ENCODE data around the gene RNASE3.
A peak's percentile ranks its signal among the peaks of the same experiment; 100 is the strongest.
"Not testable (repeated sequence)": the region's sequence is repeated elsewhere in the genome, so short reads cannot be mapped to it uniquely, and the experiment has no call there.

Gene RNASE3

GRCh38 chr14:20866963-20867362, 24.2 kb upstream of the RNASE3 start:
- Histone ChIP-seq H3K27me3 (ENCODE audit: low read depth, low read length) (peaks cover 17% of the 10 kb centered on the region), H3K4me1 (ENCODE audit: low read length) (no peaks in the 10 kb centered on the region), H3K79me2 (ENCODE audit: low read length) (no peaks in the 10 kb centered on the region), H3K36me3 (replicated peaks; ENCODE audit: low read depth, low read length) (no peaks in the 10 kb centered on the region), H3K4me3 (ENCODE audit: low read length) (no peak overlapping the region), H3K4me2 (ENCODE audit: low read length) (no peak overlapping the region), H4K20me1 (ENCODE audit: insufficient read depth, low read length) (no peaks in the 10 kb centered on the region), H3K9me3 (ENCODE audit: insufficient read depth, low read length) (no peaks in the 10 kb centered on the region), H3K27ac (ENCODE audit: low read length) (no peak overlapping the region), H3K9ac (ENCODE audit: low read length) (no peak overlapping the region), H2AFZ (ENCODE audit: low read depth, low read length) (no peak overlapping the region)
- TF ChIP-seq EZH2phosphoT487 (IDR thresholded peaks at IDR 0.05; ENCODE audit: low read depth) (no peak), CTCF (IDR thresholded peaks at IDR 0.05; ENCODE audit: low read depth, low read length) (peak; percentile 65)

GRCh38 chr14:20873370-20874177, 17.6 kb upstream of the RNASE3 start:
- H2AFZ ChIP-seq (ENCODE audit: low read depth, low read length): peak overlapping the region; percentile 92
- no peak overlapping the region for H3K27ac ChIP-seq (ENCODE audit: low read length)
- peak overlapping the region; percentile 61 for H3K4me2 ChIP-seq (ENCODE audit: low read length)
- peaks cover 20% of the 10 kb centered on the region for H3K27me3 ChIP-seq (ENCODE audit: low read depth, low read length)
- H4K20me1 ChIP-seq (ENCODE audit: insufficient read depth, low read length): no peaks in the 10 kb centered on the region
- H3K4me1 ChIP-seq (ENCODE audit: low read length): no peaks in the 10 kb centered on the region
- H3K4me3 ChIP-seq (ENCODE audit: low read length): peak overlapping the region; percentile 50
- TF ChIP-seq CTCF (IDR thresholded peaks at IDR 0.05; ENCODE audit: low read depth, low read length) (peak; percentile 77), EZH2phosphoT487 (IDR thresholded peaks at IDR 0.05; ENCODE audit: low read depth) (no peak)
- H3K79me2 ChIP-seq (ENCODE audit: low read length): no peaks in the 10 kb centered on the region
- H3K9ac ChIP-seq (ENCODE audit: low read length): no peak overlapping the region
- 0 out of 2 replicates have a peak, but pooled peaks cover 4% of the 10 kb centered on the region for H3K9me3 ChIP-seq (ENCODE audit: insufficient read depth, low read length)
- no peaks in the 10 kb centered on the region for H3K36me3 ChIP-seq (replicated peaks; ENCODE audit: low read depth, low read length)

GRCh38 chr14:20877016-20877415, 14.2 kb upstream of the RNASE3 start:
- Histone ChIP-seq H3K36me3 (replicated peaks; ENCODE audit: low read depth, low read length) (no peaks in the 10 kb centered on the region), H3K4me1 (ENCODE audit: low read length) (no peaks in the 10 kb centered on the region), H3K27me3 (ENCODE audit: low read depth, low read length) (peaks cover 7% of the 10 kb centered on the region; the same call in 1 of the 2 replicates), H3K9me3 (ENCODE audit: insufficient read depth, low read length) (0 out of 2 replicates have a peak, but pooled peaks cover 7% of the 10 kb centered on the region), H3K4me3 (ENCODE audit: low read length) (no peak overlapping the region), H3K9ac (ENCODE audit: low read length) (no peak overlapping the region), H3K79me2 (ENCODE audit: low read length) (no peaks in the 10 kb centered on the region), H3K4me2 (ENCODE audit: low read length) (no peak overlapping the region), H2AFZ (ENCODE audit: low read depth, low read length) (no peak overlapping the region), H3K27ac (ENCODE audit: low read length) (no peak overlapping the region), H4K20me1 (ENCODE audit: insufficient read depth, low read length) (no peaks in the 10 kb centered on the region)
- no peak for TF ChIP-seq EZH2phosphoT487 (IDR thresholded peaks at IDR 0.05; ENCODE audit: low read depth)
- no peak for TF ChIP-seq CTCF (IDR thresholded peaks at IDR 0.05; ENCODE audit: low read depth, low read length)

- Histone ChIP-seq H2AFZ (ENCODE audit: low read depth, low read length) (no peak overlapping the region), H3K4me3 (ENCODE audit: low read length) (no peak overlapping the region), H3K4me1 (ENCODE audit: low read length) (no peaks in the 10 kb centered on the region), H4K20me1 (ENCODE audit: insufficient read depth, low read length) (no peaks in the 10 kb centered on the region), H3K9me3 (ENCODE audit: insufficient read depth, low read length) (0 out of 2 replicates have a peak, but pooled peaks cover 7% of the 10 kb centered on the region), H3K79me2 (ENCODE audit: low read length) (no peaks in the 10 kb centered on the region), H3K36me3 (replicated peaks; ENCODE audit: low read depth, low read length) (no peaks in the 10 kb centered on the region), H3K27ac (ENCODE audit: low read length) (no peak overlapping the region), H3K9ac (ENCODE audit: low read length) (no peak overlapping the region), H3K27me3 (ENCODE audit: low read depth, low read length) (peaks cover 4% of the 10 kb centered on the region; the same call in 1 of the 2 replicates), H3K4me2 (ENCODE audit: low read length) (no peak overlapping the region)
- TF ChIP-seq EZH2phosphoT487 (IDR thresholded peaks at IDR 0.05; ENCODE audit: low read depth): no peak
- TF ChIP-seq CTCF (IDR thresholded peaks at IDR 0.05; ENCODE audit: low read depth, low read length): no peak
Measured at GRCh38 chr14:20878695-20879094, 12.5 kb upstream of the RNASE3 start.

- not testable (repeated sequence) for H3K27me3 ChIP-seq (ENCODE audit: low read depth, low read length); H3K9me3 ChIP-seq (ENCODE audit: insufficient read depth, low read length); H3K27ac ChIP-seq (ENCODE audit: low read length); H4K20me1 ChIP-seq (ENCODE audit: insufficient read depth, low read length); H2AFZ ChIP-seq (ENCODE audit: low read depth, low read length); H3K36me3 ChIP-seq (replicated peaks; ENCODE audit: low read depth, low read length); H3K9ac ChIP-seq (ENCODE audit: low read length); H3K4me1 ChIP-seq (ENCODE audit: low read length); H3K4me3 ChIP-seq (ENCODE audit: low read length); H3K4me2 ChIP-seq (ENCODE audit: low read length); H3K79me2 ChIP-seq (ENCODE audit: low read length)
Measured at GRCh38 chr14:20881229-20881628, 10.0 kb upstream of the RNASE3 start.

- H3K36me3 ChIP-seq (replicated peaks; ENCODE audit: low read depth, low read length); H3K27ac ChIP-seq (ENCODE audit: low read length); H3K4me3 ChIP-seq (ENCODE audit: low read length); H4K20me1 ChIP-seq (ENCODE audit: insufficient read depth, low read length); H3K9me3 ChIP-seq (ENCODE audit: insufficient read depth, low read length); H3K4me1 ChIP-seq (ENCODE audit: low read length); H3K27me3 ChIP-seq (ENCODE audit: low read depth, low read length); H2AFZ ChIP-seq (ENCODE audit: low read depth, low read length); H3K4me2 ChIP-seq (ENCODE audit: low read length); H3K79me2 ChIP-seq (ENCODE audit: low read length); H3K9ac ChIP-seq (ENCODE audit: low read length): not testable (repeated sequence)
Measured at GRCh38 chr14:20882787-20883186, 8.4 kb upstream of the RNASE3 start.

Data from OCI-LY3 (cell line).